K562 treated with DMSO at 1 percent for 12 hours (cell line): ENCODE data around the gene ARHGAP21. TPM values are rescaled to one million over a fixed set of nuclear protein-coding genes. Genes with fewer than 3 reads are reported as not detected.

Experiments used
- total RNA-seq: library from RNA; unstranded; fragments of 300-600 nt; gene quantifications from 2 replicates; pipeline ENCODE4 v1.2.3, GENCODE V29; 2022; ENCODE audit not compliant: insufficient read depth

The ARHGAP21 gene
- 6.9 and 31.5 TPM in 2 replicates for total RNA-seq

GRCh38 chr10:24723788-24724380 is at the start of gene ARHGAP21:
Gene ARHGAP21, minus strand, starts transcription at chr10:24723887. Its CDS starts 1,988 bp downstream, at chr10:24721899.

Other genes with a start within 250 kb of the ARHGAP21 start
- 8.2 and 12.4 TPM in 2 replicates for gene PRTFDC1, start 228.7 kb upstream of the ARHGAP21 start, total RNA-seq